ENCODE results near the gene WNK2. TPM values are rescaled to one million over a fixed set of nuclear protein-coding genes. Genes with fewer than 3 reads are reported as not detected.

Gene WNK2
- total and polyA plus RNA-seq, 2 of the 4 experiments (the other 2 are of a cell fraction), result not detected

DNA sequence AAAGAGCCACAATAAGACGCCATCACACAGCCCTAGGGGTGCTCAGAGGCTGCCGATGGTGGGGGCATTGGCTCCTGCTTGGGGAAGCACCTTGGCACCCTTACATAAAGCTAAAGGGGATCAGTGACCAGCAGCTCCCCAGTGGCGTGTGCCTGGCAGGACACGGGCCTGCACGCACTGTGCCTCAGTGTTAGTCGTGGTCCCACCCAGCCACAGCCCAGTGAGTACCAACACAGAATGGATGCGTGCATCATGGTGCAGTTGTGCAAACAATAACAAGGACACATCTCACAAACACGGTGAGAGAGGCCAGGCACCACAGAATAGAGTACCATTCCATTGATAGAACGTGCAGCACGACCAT is 103.2 kb downstream of the WNK2 start:
- intact Hi-C loops (cut with micrococcal nuclease) (no loop called here), in situ Hi-C loops (cut with MboI; ENCODE audit: low sequenced_read_pairs) (no loop called here), dilution Hi-C loops (cut with HindIII; ENCODE audit: low sequenced_read_pairs, unreplicated experiment) (no loop called here)
- no CpG with 5 or more reads among the region's 10 CpGs for WGBS, 2 experiments (ENCODE audit: extremely low coverage in 2 of 2, insufficient read length in 1 of 2)
- no peak overlapping the region for H3K4me3 ChIP-seq (ENCODE audit: insufficient read depth, low read depth, low read length)
- no peak overlapping the region for H4K8ac ChIP-seq (ENCODE audit: low read depth in 2 of 2, low read length in 2 of 2)
- H3K23ac ChIP-seq (ENCODE audit: low read depth, low read length), result no peak overlapping the region
- H3K9me3 ChIP-seq (ENCODE audit: control insufficient read depth, insufficient read depth, low read length), result no peaks in the 10 kb centered on the region
- no peak overlapping the region for H3K14ac ChIP-seq (replicated peaks; ENCODE audit: low read depth, low read length)
- H3K36me3 ChIP-seq (ENCODE audit: control insufficient read depth, insufficient read depth, low read length), result no peaks in the 10 kb centered on the region
- no peak overlapping the region for H3K4me2 ChIP-seq (ENCODE audit: low read depth, low read length)
- H3K56ac ChIP-seq (ENCODE audit: extremely low read depth, insufficient read depth, low read length), result no peak overlapping the region
- H2BK15ac ChIP-seq (ENCODE audit: low read depth, low read length), result no peak overlapping the region
- H2AFZ ChIP-seq (replicated peaks; ENCODE audit: low read length, poor library complexity), result no peak overlapping the region
- no peak overlapping the region for H2BK120ac ChIP-seq (ENCODE audit: low read depth, low read length)
- H3K9me1 ChIP-seq (ENCODE audit: insufficient read depth, low read length), result no peaks in the 10 kb centered on the region
- H2BK20ac ChIP-seq (ENCODE audit: low read depth, low read length), result no peak overlapping the region
- H4K5ac ChIP-seq (ENCODE audit: low read depth, low read length), result no peak overlapping the region
- no peak overlapping the region for H2BK5ac ChIP-seq (ENCODE audit: low read depth, low read length, poor library complexity, severe bottlenecking)
- no peaks in the 10 kb centered on the region for H3K4me1 ChIP-seq (ENCODE audit: control insufficient read depth, insufficient read depth, low read length)
- ChIA-PET POLR2A (ENCODE audit: unreplicated experiment) (no interaction called here), CTCF (no interaction called here)
- H3K4ac ChIP-seq (ENCODE audit: low read depth, low read length), result no peak overlapping the region
- ATAC-seq (ENCODE audit: low read depth), result no peak
- H3K79me1 ChIP-seq (ENCODE audit: low read depth in 1 of 2, low read length in 2 of 2), result no peaks in the 10 kb centered on the region
- H4K20me1 ChIP-seq (ENCODE audit: insufficient read depth, low read length), result no peaks in the 10 kb centered on the region
- peaks cover 3% of the 10 kb centered on the region for H3K27me3 ChIP-seq (ENCODE audit: control insufficient read depth, insufficient read depth, low read length)
- H3K9ac ChIP-seq (ENCODE audit: low read depth, low read length), result no peak overlapping the region
- no peak for DNase-seq
- no peak for TF ChIP-seq BHLHE40 (IDR thresholded peaks at IDR 0.05; ENCODE audit: low read depth, low read length)
- TF ChIP-seq MXI1 (IDR thresholded peaks at IDR 0.05; ENCODE audit: borderline replicate concordance, low read depth, low read length), result no peak
- TF ChIP-seq CHD1 (IDR thresholded peaks at IDR 0.05; ENCODE audit: low read depth, low read length), result no peak
- TF ChIP-seq RFX5 (IDR thresholded peaks at IDR 0.05; ENCODE audit: low read depth, low read length), result no peak
- TF ChIP-seq MAZ (IDR thresholded peaks at IDR 0.05; ENCODE audit: borderline replicate concordance, low read depth, low read length), result no peak
- TF ChIP-seq POLR2A (IDR thresholded peaks at IDR 0.05; ENCODE audit: low read depth, low read length), result no peak
- TF ChIP-seq CEBPB (IDR thresholded peaks at IDR 0.05; ENCODE audit: low read depth, low read length), result no peak
- no peak for TF ChIP-seq SMC3 (IDR thresholded peaks at IDR 0.05; ENCODE audit: low read depth, low read length)
- TF ChIP-seq RAD21 (IDR thresholded peaks at IDR 0.05; ENCODE audit: low read length), result no peak
- no peak for TF ChIP-seq ELK1 (IDR thresholded peaks at IDR 0.05; ENCODE audit: borderline replicate concordance, low read depth, low read length)
- no peak for TF ChIP-seq USF2 (IDR thresholded peaks at IDR 0.05; ENCODE audit: low read depth, low read length)
- TF ChIP-seq NFE2L2 (IDR thresholded peaks at IDR 0.05; ENCODE audit: low read depth, low read length), result no peak
- TF ChIP-seq FOS (IDR thresholded peaks at IDR 0.05; ENCODE audit: low read depth, low read length), result no peak
- TF ChIP-seq, protein P1, sequence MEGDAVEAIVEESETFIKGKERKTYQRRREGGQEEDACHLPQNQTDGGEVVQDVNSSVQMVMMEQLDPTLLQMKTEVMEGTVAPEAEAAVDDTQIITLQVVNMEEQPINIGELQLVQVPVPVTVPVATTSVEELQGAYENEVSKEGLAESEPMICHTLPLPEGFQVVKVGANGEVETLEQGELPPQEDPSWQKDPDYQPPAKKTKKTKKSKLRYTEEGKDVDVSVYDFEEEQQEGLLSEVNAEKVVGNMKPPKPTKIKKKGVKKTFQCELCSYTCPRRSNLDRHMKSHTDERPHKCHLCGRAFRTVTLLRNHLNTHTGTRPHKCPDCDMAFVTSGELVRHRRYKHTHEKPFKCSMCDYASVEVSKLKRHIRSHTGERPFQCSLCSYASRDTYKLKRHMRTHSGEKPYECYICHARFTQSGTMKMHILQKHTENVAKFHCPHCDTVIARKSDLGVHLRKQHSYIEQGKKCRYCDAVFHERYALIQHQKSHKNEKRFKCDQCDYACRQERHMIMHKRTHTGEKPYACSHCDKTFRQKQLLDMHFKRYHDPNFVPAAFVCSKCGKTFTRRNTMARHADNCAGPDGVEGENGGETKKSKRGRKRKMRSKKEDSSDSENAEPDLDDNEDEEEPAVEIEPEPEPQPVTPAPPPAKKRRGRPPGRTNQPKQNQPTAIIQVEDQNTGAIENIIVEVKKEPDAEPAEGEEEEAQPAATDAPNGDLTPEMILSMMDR (conservative IDR thresholded peaks at IDR 0.05; ENCODE audit: low read depth, low read length), result no peak
- no peak for TF ChIP-seq MAFK (IDR thresholded peaks at IDR 0.05; ENCODE audit: low read depth, low read length)
- no peak for TF ChIP-seq RCOR1 (IDR thresholded peaks at IDR 0.05; ENCODE audit: insufficient replicate concordance, low read length)
- no peak overlapping the region for H3K18ac ChIP-seq (ENCODE audit: low read depth, low read length)
- no TSS peak for BruUV-seq (replicated peaks)
- H2AK5ac ChIP-seq (ENCODE audit: low read depth, low read length), result no peak overlapping the region
- H4K91ac ChIP-seq (ENCODE audit: insufficient read depth, low read depth, low read length), result no peak overlapping the region
- no peak overlapping the region for H2AK9ac ChIP-seq (replicated peaks; ENCODE audit: low read depth, low read length, poor library complexity)
- no peak overlapping the region for H3K27ac ChIP-seq (ENCODE audit: insufficient read depth, low read length)

Data from IMR-90 (cell line).